HG02852 (cell line): ENCODE data around the gene DYNLT4.
"Not testable (repeated sequence)": the region's sequence is repeated elsewhere in the genome, so short reads cannot be mapped to it uniquely, and the experiment has no call there.

ENCODE experiments used
- ATAC-seq: cut with Tn5 transposase; IDR thresholded peaks from one replicate; pipeline ENCODE4 v1.9.1; 2021; ENCODE audit warnings: mild to moderate bottlenecking, moderate library complexity; ENCODE audit not compliant: unreplicated experiment

DYNLT4 gene

DNA sequence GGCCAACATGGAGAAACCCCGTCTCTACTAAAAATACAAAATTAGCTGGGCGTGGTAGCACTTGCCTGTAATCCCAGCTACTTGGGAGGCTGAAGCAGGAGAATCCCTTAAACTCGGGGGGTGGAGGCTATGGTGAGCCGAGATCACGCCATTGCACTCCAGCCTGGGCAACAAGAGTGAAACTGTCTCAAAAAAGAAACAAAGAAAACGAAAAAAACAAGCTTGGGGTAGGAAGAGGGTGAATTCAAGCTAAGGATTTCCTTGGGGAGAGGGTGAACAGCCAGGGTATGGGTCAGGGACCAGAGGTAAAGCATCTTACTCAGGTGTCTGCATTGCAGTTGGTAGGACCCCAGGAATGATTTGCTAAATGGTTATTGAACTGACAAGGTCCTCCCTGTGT is 40.7 kb downstream of the DYNLT4 start:
- ATAC-seq = not testable (repeated sequence)

DNA sequence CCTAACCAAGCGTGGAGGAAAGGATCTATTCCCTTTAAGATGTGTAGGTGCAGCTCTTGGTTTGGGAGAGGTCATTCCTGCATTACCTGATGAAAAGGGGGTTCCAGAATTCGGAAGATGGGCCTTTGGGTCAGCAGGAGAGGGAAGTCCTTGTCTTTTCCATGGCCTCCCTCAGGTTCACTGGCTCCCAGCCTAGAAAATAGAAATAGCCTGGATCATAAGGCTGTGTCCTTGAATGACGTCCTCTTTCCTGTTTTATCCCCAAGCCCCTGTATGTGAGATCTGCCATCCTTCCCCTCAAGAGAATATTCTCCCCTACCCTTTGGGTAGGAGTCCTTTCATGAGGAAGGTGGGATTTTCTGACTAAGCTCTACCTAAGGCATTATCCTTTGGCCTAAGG is 46.3 kb downstream of the DYNLT4 start:
- ATAC-seq = no peak

DNA sequence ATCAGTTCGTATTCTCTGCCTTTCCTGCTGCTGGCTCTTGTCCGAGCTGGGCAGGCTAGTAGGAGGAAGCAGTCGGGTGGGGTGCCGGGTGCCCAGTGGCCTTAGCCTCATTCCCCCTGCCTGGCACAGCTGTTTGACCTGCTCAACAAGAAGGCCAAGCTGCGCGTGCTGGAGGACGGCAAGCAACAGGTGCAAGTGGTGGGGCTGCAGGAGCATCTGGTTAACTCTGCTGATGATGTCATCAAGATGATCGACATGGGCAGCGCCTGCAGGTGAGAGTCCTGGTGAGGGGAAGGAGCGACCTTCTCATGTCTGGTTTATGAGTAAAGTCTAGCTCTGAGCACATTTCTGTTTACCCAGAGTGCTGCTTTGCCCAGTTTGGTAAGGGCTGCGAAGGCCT is 48.1 kb downstream of the DYNLT4 start:
- no peak for ATAC-seq

DNA sequence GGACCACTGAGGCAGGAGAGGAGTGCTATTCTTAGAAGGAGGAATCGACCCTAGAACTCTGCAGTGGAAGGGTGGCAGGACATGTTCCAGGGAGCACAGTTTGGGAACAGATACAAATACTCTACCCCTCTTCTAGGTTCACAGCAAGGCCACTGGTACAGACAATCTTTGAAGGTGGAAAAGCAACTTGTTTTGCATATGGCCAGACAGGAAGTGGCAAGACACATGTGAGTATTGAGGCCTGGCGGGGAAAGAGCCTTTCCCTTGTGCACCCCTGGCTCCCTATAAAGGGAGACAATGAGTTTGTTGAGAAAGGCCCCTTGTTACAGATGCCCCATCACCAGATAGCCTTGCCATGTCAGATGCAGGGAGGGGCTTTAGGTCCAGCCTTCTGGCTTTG is 49.7 kb downstream of the DYNLT4 start:
- ATAC-seq = peak; percentile 64
